ENCODE measurements around the gene EML5.

The EML5 gene

DNA sequence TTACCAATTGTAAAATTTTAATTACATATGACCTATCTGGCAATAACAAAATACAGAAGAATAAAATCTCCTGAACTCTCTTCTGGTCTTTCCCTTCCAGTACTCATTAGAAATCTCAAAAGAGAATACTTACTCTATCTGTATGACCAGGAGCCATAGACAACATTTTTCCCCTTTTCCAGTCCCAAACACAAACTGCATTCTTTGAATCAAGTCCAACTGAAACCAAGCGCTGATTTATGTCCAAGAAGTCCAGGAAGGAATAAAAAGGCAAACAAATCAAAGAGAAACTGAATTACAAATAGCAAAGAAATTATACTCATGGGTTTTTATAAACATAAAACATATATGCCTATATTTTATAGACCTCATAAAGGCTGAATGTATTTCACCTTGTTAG is 46.7 kb downstream of the EML5 start:
- DNase-seq (ENCODE audit: low read depth) = no peak
- TF ChIP-seq CTCF (IDR thresholded peaks at IDR 0.05; ENCODE audit: low read length, missing control alignments) = no peak
- no peak overlapping the region for H3K4me3 ChIP-seq (replicated peaks; ENCODE audit: low read depth, low read length)

- TF ChIP-seq CTCF (IDR thresholded peaks at IDR 0.05; ENCODE audit: low read length, missing control alignments) = no peak
- DNase-seq (ENCODE audit: low read depth) = no peak
These were observed 55.5 kb downstream of the EML5 start for GRCh38 chr14:88737245-88737644.

DNA sequence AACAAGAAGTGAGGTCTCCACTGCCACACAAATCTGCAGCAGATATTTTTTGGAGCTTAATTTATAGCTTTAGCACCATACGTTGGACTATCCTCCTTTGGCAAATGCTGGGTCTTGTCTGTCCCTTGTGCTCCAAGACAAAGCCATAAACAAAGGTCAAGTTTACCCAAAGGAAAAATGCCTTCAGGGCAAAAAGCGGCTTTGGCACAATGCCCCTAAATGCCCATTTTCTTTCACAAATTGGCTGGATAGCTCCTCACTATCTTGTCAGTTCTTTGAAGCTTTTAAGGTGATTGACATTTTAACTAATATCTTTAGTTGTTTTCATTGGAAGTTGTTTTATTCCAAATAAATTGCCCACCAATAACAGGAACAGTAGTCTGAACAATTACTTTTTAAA is 59.6 kb downstream of the EML5 start:
- DNase-seq (ENCODE audit: low read depth) = no peak
- no peak overlapping the region for H3K4me3 ChIP-seq (replicated peaks; ENCODE audit: low read depth, low read length)
- TF ChIP-seq CTCF (IDR thresholded peaks at IDR 0.05; ENCODE audit: low read length, missing control alignments) = no peak

More at GRCh38 chr14:88737245-88737644, 55.5 kb downstream of the EML5 start:
- H3K4me3 ChIP-seq (replicated peaks; ENCODE audit: low read depth, low read length) = no peak overlapping the region

DNA sequence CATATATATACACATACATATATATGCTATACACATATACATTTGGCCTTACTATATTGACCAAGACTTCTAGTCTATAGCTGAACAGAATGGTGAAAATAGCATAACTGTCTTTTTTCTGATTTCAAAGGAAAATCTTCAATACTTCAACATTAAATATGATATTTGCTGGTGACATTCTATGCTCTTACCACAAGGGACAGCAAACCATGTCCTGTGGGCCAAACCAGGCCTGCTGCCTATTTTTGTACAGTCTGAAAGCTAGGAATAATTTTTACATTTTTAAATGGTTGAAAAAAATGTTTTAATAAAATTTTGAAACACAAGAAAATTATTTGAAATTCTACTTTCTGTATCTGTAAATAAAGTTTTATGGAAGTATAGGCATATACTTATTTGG is 63.6 kb downstream of the EML5 start:
- no peak overlapping the region for H3K4me3 ChIP-seq (replicated peaks; ENCODE audit: low read depth, low read length)
- DNase-seq (ENCODE audit: low read depth) = no peak
- peak; percentile 30 for TF ChIP-seq CTCF (IDR thresholded peaks at IDR 0.05; ENCODE audit: low read length, missing control alignments)

GRCh38 chr14:88727057-88727456 is 65.7 kb downstream of the EML5 start:
- no peak for DNase-seq (ENCODE audit: low read depth)
- no peak for TF ChIP-seq CTCF (IDR thresholded peaks at IDR 0.05; ENCODE audit: low read length, missing control alignments)
- H3K4me3 ChIP-seq (replicated peaks; ENCODE audit: low read depth, low read length) = no peak overlapping the region

- H3K4me3 ChIP-seq (replicated peaks; ENCODE audit: low read depth, low read length) = no peak overlapping the region
- no peak for TF ChIP-seq CTCF (IDR thresholded peaks at IDR 0.05; ENCODE audit: low read length, missing control alignments)
- DNase-seq (ENCODE audit: low read depth) = no peak
These were observed 82.0 kb downstream of the EML5 start for GRCh38 chr14:88710709-88711108.

DNA sequence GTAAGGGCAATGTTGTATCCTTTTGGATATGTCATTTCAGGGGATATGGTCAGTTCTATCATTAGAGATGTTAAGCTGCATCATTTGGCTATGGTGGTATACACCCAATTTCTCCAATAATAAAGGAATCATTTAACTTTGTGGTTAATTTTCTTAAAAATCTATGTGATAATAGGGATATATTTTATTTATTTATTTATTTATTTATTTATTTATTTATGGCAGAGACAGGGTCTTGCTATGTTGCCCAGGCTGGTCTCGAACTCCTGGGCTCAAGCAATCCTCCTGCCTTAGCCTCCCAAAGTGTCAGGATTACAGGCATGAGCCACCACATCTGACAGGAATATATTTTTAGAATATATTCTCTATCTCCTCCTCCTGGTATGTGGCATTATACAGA is 85.7 kb downstream of the EML5 start:
- no peak for DNase-seq (ENCODE audit: low read depth)
- no peak overlapping the region for H3K4me3 ChIP-seq (replicated peaks; ENCODE audit: low read depth, low read length)
- TF ChIP-seq CTCF (IDR thresholded peaks at IDR 0.05; ENCODE audit: low read length, missing control alignments) = no peak
